K562 (cell line): ENCODE measurements around the gene PPP6R1. TPM values are rescaled to one million over a fixed set of nuclear protein-coding genes. Genes with fewer than 3 reads are reported as not detected.
A peak's percentile ranks its signal among the peaks of the same experiment; 100 is the strongest.

Experiments used
- BACH1 ChIP-seq: fragments of 200-800 bp; sonication (Bioruptor generic); IDR thresholded peaks from 2 replicates; pipeline ENCODE4 v1.6.1; 2016; ENCODE audit warnings: missing genetic modification characterization, missing compliant biosample characterization
- CTBP1 ChIP-seq: fragments of 450-650 bp; IDR thresholded peaks from 2 replicates; pipeline ENCODE4 v1.6.1; 2016; ENCODE audit warnings: borderline replicate concordance
- E2F6 ChIP-seq, 2 experiments: IDR thresholded peaks; 2 replicates each; pipeline ENCODE4 v1.6.1; 2011; ENCODE audit warnings: borderline replicate concordance in 1 of 2, control low read depth in 1 of 2, low read depth in 1 of 2, low read length in 1 of 2, mild to moderate bottlenecking in 1 of 2, mixed read lengths in 1 of 2, moderate library complexity in 1 of 2; ENCODE audit not compliant: insufficient read depth in 1 of 2, insufficient read length in 1 of 2, poor library complexity in 1 of 2, severe bottlenecking in 1 of 2; ENCODE audit errors: extremely low read depth in 1 of 2
- ETV5 ChIP-seq: sonication (generic); formaldehyde crosslinking; IDR thresholded peaks from 2 replicates; pipeline ENCODE4 v1.4.0; 2020; ENCODE audit warnings: low read depth, mild to moderate bottlenecking, missing genetic modification reagents
- FOSL1 ChIP-seq: fragments of 200-800 bp; sonication (Bioruptor generic); conservative IDR thresholded peaks from 2 replicates; pipeline ENCODE4 v1.6.1; 2016; ENCODE audit warnings: missing genetic modification characterization, missing compliant biosample characterization
- HDAC8 ChIP-seq: fragments of 450-650 bp; IDR thresholded peaks from 2 replicates; pipeline ENCODE4 v1.6.1; 2016; ENCODE audit warnings: mild to moderate bottlenecking, missing genetic modification characterization, moderate library complexity, missing compliant biosample characterization
- HNRNPLL ChIP-seq: fragments of 200-400 bp; formaldehyde crosslinking; IDR thresholded peaks from 2 replicates; pipeline ENCODE4 v1.6.1; 2017; ENCODE audit warnings: low read length, low read depth, mild to moderate bottlenecking; ENCODE audit not compliant: poor library complexity, severe bottlenecking
- NR2C2 ChIP-seq, 2 experiments: fragments of 200-800 bp in 1 of 2; sonication (Bioruptor generic) in 1 of 2; sonication (generic) in 1 of 2; formaldehyde crosslinking in 1 of 2; IDR thresholded peaks; 2 replicates each; pipeline versions ENCODE4 v1.6.1 to v1.8.0; 2016 to 2022; ENCODE audit warnings: mild to moderate bottlenecking in 1 of 2, missing compliant biosample characterization in 1 of 2, missing genetic modification characterization in 1 of 2, missing genetic modification reagents in 1 of 2
- RAD51 ChIP-seq: fragments of 450-650 bp; IDR thresholded peaks from 2 replicates; pipeline ENCODE4 v1.7.1; 2016; ENCODE audit warnings: low read depth, mild to moderate bottlenecking, borderline replicate concordance
- SAP30 ChIP-seq: fragments of 200-600 bp; sonication (generic); IDR thresholded peaks from 2 replicates; pipeline ENCODE4 v1.6.1; 2012; ENCODE audit warnings: borderline replicate concordance, low read depth, mild to moderate bottlenecking, moderate library complexity, low read length, control low read depth, inconsistent platforms; ENCODE audit not compliant: insufficient read depth, poor library complexity, severe bottlenecking
- TARDBP ChIP-seq: fragments of 450-650 bp; IDR thresholded peaks from 2 replicates; pipeline ENCODE4 v1.6.1; 2016
- THRB ChIP-seq: fragments of 450-650 bp; formaldehyde crosslinking; conservative IDR thresholded peaks from 2 replicates; pipeline ENCODE4 v1.4.0; 2022; ENCODE audit warnings: mild to moderate bottlenecking, missing genetic modification characterization
- TOE1 ChIP-seq, 2 experiments: fragments of 450-650 bp in 1 of 2; sonication (generic) in 1 of 2; formaldehyde crosslinking in 1 of 2; IDR thresholded peaks; 2 replicates each; pipeline versions ENCODE4 v1.7.1 to v1.8.0; 2016 to 2022; ENCODE audit warnings: borderline replicate concordance in 2 of 2, mild to moderate bottlenecking in 2 of 2, antibody characterized with exemption in 1 of 2, inconsistent platforms in 1 of 2, low read depth in 1 of 2, missing genetic modification reagents in 1 of 2, moderate library complexity in 1 of 2
- ZKSCAN1 ChIP-seq: fragments of 150-350 bp; IDR thresholded peaks from 2 replicates; pipeline ENCODE4 v1.6.1; 2016; ENCODE audit warnings: low read depth, low read length
- polyA plus RNA-seq, 8 experiments: library from polyadenylated mRNA; depleted of rRNA in 4 of 8; stranded (reverse) in 5 of 8; unstranded in 3 of 8; fragments of >200 nt; fragmentation: Nextera tagmentation in 2 of 8; fragmentation: Illumina TruSeq in 1 of 8; extraction: Ambion mirVana in 2 of 8; extraction: Trizol in 1 of 8; gene quantifications; 2 replicates each; pipeline versions ENCODE4 v1.2.1 to v1.2.3, GENCODE V29; 2011 to 2014; ENCODE audit warnings: inconsistent platforms in 1 of 8, missing spikeins in 1 of 8
- total RNA-seq, 7 experiments: library from RNA; depleted of rRNA in 6 of 7; stranded (reverse); fragments of >200 nt in 6 of 7; fragmentation: Illumina TruSeq in 2 of 7; extraction: Trizol in 2 of 7; gene quantifications; 2 replicates each; pipeline versions ENCODE4 v1.2.1 to v1.2.3, GENCODE V29; 2011 to 2021; ENCODE audit warnings: low replicate concordance in 1 of 7
- TF ChIP-seq, protein P1 (sequence below): sonication (generic); formaldehyde crosslinking; IDR thresholded peaks from 2 replicates; pipeline ENCODE4 v1.8.1; 2022; ENCODE audit warnings: missing genetic modification reagents
- TF ChIP-seq, protein P2 (sequence below): fragments of 250-450 bp; sonication (Bioruptor Pico); IDR thresholded peaks from 2 replicates; pipeline ENCODE4 v1.5.0; 2021
- TF ChIP-seq, protein P3 (sequence below): sonication (generic); formaldehyde crosslinking; IDR thresholded peaks from 2 replicates; pipeline ENCODE4 v1.8.0; 2022; ENCODE audit warnings: mild to moderate bottlenecking, low read depth, missing genetic modification reagents

PPP6R1 gene
- total and polyA plus RNA-seq, 9 of the 15 experiments (the other 6 are each of a cell fraction or from before 2014, with no cell fraction given), result 0.48 to 135 (median 37.2) TPM

DNA sequence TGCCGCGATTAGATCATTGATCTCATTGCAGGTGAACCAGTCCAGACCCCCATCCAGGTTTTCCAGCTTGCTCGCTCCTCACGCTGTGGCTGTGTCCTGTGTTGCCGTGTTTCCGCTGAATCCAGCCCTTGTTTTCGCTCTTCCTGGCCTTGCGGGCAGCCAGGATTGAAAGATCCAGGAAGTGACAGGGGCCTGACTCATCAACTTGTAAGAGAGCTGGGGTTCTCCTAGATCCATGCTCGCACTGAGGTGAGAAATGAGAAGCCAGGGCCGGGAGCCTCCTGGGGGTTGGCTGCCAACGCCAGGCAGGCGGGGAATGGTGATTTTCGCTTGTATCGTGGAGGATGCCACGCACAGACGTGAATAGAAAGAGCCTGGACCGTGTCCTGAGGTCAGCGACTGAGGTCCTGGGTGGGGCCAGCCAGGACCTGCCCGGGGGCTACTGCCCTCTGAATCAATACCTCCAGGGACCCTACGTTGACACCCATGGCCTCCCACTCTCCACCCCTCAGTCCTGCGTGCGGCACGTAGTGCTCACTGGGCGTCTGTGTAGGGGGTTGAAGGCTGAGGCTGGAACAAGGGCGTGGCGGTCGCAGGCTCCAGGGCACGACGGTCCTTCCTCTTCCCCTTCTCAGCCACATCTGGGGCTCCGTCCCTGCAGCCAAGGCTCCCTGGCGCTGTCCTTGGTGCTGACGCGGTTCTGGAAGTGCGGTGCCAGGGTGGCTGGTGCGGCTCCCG lies 42.2 kb downstream of the PPP6R1 start (continued):
- TF ChIP-seq BACH1 (tag) (no peak; the same call in none of the 2 replicates), TOE1 (IDR thresholded peaks at IDR 0.05; ENCODE audit: borderline replicate concordance) (peak; percentile 98), TOE1 (CRISPR knock-in tag; IDR thresholded peaks at IDR 0.05; ENCODE audit: borderline replicate concordance, low read depth) (peak; percentile 97), HDAC8 (tag) (peak; percentile 36; the same call in 1 of the 2 replicates), E2F6 (IDR thresholded peaks at IDR 0.05; ENCODE audit: borderline replicate concordance in 1 of 2, extremely low read depth in 1 of 2, insufficient read depth in 1 of 2, insufficient read length in 1 of 2, low read depth in 1 of 2, low read length in 1 of 2, poor library complexity in 1 of 2, severe bottlenecking in 1 of 2) (peak; percentile 56 to 63), ZKSCAN1 (peak; percentile 62; the same call in 1 of the 2 replicates), RAD51 (peak; percentile 32; the same call in 1 of the 2 replicates), CTBP1 (peak; percentile 88; the same call in 1 of the 2 replicates), FOSL1 (tag) (peak; percentile 99), NR2C2 (CRISPR knock-in tag; IDR thresholded peaks at IDR 0.05) (peak; percentile 82), NR2C2 (tag; IDR thresholded peaks at IDR 0.05) (no peak; the same call in 1 of the 2 replicates), THRB (CRISPR knock-in tag) (peak; percentile 1), SAP30 (peak; percentile 98), HNRNPLL (peak; percentile 58), ETV5 (CRISPR knock-in tag) (peak; percentile 99), TARDBP (peak; percentile 85)
- TF ChIP-seq, protein P1, sequence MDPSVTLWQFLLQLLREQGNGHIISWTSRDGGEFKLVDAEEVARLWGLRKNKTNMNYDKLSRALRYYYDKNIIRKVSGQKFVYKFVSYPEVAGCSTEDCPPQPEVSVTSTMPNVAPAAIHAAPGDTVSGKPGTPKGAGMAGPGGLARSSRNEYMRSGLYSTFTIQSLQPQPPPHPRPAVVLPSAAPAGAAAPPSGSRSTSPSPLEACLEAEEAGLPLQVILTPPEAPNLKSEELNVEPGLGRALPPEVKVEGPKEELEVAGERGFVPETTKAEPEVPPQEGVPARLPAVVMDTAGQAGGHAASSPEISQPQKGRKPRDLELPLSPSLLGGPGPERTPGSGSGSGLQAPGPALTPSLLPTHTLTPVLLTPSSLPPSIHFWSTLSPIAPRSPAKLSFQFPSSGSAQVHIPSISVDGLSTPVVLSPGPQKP (CRISPR knock-in tag), result no peak
- TF ChIP-seq, protein P2, sequence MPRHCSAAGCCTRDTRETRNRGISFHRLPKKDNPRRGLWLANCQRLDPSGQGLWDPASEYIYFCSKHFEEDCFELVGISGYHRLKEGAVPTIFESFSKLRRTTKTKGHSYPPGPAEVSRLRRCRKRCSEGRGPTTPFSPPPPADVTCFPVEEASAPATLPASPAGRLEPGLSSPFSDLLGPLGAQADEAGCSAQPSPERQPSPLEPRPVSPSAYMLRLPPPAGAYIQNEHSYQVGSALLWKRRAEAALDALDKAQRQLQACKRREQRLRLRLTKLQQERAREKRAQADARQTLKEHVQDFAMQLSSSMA, result peak; percentile 84
- TF ChIP-seq, protein P3, sequence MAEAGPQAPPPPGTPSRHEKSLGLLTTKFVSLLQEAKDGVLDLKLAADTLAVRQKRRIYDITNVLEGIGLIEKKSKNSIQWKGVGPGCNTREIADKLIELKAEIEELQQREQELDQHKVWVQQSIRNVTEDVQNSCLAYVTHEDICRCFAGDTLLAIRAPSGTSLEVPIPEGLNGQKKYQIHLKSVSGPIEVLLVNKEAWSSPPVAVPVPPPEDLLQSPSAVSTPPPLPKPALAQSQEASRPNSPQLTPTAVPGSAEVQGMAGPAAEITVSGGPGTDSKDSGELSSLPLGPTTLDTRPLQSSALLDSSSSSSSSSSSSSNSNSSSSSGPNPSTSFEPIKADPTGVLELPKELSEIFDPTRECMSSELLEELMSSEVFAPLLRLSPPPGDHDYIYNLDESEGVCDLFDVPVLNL (CRISPR knock-in tag), result peak; percentile 89
